ENCODE results near the gene MCM6.
"Not testable (repeated sequence)": the region's sequence is repeated elsewhere in the genome, so short reads cannot be mapped to it uniquely, and the experiment has no call there.

Gene MCM6

DNA sequence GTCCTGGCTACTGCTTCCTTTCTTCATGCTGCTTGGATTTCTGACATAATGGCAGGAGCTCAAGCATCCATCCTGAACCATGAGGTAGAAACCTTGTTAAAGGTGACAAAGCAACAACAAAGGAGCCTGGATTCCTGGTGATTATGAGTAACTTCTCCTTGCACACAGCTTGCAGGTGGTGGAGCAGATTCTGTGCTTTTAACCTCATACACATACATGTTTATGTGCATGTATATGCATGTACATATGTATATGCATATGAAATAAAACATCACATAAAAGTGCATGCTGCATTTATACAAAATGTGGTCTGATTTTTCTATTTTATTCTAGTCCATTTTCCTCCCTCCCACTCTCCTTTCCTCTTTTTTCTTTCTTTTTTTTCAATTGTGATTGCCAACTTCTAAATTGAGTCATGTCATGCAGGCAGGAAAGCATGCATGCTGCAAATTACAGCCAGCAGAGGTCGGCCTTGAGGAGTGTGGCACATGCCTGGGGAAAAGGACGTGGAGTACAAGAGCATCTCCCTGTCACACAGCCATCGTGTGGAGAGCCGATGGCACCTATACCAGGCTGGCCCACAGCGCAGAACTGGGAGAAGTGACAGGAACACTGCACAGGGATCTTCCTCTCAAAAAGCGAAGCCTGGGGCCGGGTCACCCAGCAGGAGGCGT is 57.2 kb downstream of the MCM6 start:
- peak; percentile 47 for DNase-seq

DNA sequence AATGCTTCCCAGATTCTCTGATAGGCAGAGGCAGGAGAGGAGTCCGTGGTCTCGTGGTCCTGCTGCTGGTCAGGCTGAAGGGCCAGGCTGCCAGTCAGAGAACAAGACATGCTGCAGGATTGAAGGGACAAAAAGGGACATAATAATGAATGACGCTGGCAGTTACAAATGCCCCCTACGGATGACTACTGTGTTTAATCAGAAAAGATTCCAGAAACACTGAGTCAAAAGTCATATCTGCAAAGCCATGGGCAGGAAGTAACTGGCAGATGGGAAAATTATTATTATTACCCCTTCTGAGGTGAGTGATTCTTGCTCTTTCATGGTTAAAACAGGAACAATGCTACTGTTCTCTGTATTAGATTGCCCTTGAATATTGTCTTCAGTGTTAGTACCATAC is 58.3 kb downstream of the MCM6 start:
- no peak for DNase-seq

- no peak for DNase-seq
These were observed 58.8 kb downstream of the MCM6 start for GRCh38 chr2:135817466-135817865.

DNA sequence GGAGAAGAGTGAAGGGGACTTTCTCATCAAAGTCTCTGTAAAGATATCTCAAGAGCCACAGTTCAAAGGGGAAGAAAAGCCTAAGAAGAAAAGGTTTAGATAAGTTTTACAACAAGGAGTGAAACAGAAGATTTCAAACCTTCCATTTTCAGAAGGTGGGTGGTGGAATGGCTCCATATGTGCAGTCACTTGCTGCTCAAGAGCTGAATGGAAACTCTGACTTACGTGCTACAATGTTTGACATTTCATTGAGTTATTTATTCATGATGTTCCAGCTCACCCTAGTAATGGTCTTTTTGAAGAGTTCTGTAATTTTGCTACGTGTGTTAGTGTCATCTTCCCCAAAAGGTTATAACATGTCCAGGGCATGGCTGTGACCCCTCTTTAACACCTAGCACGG is 61.0 kb downstream of the MCM6 start:
- DNase-seq, result no peak

DNA sequence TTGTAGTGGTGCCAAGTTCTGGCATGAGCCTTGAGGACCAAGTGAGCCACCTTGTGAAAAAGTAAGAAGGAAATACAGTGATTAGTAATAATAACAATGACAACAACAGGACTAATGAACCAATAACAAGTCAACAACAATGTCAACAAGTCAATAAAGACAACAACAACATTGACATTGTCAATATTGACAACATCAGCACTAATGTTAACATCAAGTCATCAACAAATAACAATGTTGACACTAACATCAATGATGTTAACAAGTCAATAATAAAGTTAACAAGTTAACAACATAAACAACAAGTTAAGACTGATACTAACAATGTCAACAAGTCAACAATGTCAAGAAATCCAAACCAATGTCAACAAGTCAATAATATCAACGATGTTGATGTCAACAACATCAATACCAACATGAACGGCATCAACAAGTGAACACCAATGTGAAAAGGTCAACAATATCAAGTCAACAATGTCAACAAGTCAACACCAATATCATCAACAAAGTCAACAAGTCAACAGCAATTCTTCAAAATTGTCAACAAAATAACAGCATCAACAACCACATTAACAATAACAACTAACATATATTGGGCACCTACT is 63.2 kb downstream of the MCM6 start:
- no peak for DNase-seq

DNA sequence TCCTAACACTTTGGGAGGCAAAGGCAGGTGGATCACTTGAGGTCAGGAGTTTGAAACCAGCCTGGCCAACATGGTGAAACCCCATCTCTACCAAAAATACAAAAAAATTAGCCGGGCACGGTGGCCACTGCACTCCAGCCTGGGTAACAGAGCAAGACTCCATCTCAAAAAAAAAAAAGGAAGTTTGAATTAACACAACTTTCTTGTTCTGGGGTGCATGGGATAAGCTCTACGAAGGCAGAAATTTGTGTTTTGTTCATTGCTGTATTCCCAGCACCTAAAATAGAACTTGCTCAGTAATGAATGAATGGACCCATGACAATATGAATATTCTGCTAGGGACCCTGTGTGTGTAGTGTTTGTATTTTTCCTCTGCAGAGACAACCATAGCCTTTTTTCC is 68.4 kb downstream of the MCM6 start:
- DNase-seq, result not testable (repeated sequence)

GRCh38 chr2:135803278-135803677 is 73.0 kb downstream of the MCM6 start:
- DNase-seq, result no peak

- DNase-seq, result no peak
These were observed 73.9 kb downstream of the MCM6 start for GRCh38 chr2:135802350-135802749.

- DNase-seq, result no peak
These were observed 75.5 kb downstream of the MCM6 start for GRCh38 chr2:135800513-135801460.

GRCh38 chr2:135799738-135800137 is 76.5 kb downstream of the MCM6 start:
- DNase-seq, result no peak

GRCh38 chr2:135798762-135799161 is 77.5 kb downstream of the MCM6 start:
- DNase-seq, result no peak

DNA sequence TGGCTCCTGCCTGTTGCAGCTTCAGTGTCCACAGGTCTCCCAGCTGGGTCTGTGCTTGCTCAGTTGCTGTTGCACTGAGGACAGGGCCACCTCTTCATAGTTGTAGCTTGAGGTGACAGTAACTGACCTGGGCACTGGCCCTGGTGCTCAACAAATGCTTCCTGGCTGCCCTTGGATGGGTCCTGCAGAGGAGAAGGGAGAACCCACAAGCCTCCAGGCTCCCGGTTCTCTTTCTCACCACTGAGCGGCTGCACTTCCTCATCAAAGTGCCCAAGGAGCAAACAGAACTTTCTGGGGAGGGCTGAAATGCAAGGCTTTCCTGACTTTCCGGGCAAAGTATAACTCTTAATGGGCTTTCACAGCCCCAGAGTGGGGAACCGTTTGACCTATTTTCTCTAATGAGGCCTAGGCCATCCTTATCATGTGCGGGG is 78.0 kb downstream of the MCM6 start:
- no peak for DNase-seq

- DNase-seq, result peak; percentile 74
These were observed 78.6 kb downstream of the MCM6 start for GRCh38 chr2:135797497-135798274.

- no peak for DNase-seq
These were observed 79.6 kb downstream of the MCM6 start for GRCh38 chr2:135796606-135797005.

- not testable (repeated sequence) for DNase-seq
These were observed 80.6 kb downstream of the MCM6 start for GRCh38 chr2:135795641-135796040.

DNA sequence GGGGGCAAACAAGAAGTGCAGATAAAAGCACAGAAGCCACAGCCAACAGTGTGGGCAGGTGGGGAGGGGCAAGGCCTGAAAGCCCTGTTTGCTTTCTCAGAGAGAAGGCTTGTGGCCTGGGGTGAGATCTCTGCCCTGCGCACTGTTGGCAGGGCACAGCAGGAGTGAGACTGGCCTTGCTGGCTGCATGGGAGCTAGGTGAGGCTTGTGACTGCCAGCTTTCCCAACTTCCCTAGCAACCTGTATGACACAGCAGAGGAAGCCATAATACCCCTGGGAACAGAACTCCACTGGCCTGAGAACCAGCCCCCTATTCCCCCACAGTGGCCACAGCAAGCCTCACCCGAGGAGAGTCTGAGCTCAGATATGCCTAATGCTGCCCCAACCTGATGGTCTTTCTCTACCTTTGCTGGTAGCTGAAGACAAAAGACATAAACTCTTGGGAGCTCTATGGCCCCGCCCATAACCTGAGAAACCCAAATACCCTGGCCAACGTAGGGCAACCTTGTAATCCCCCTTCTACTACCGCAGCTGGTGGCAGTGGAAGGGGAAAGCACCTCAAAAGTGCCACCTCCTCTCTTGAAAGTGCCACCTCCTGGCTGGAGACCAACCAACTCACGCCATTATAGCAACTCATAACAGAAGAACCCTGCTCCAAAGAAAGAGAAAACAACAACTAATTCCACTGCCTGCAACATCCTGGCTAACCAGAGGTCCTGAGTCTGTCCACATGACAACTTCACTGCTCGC is 83.7 kb downstream of the MCM6 start:
- DNase-seq, result peak; percentile 1

DNA sequence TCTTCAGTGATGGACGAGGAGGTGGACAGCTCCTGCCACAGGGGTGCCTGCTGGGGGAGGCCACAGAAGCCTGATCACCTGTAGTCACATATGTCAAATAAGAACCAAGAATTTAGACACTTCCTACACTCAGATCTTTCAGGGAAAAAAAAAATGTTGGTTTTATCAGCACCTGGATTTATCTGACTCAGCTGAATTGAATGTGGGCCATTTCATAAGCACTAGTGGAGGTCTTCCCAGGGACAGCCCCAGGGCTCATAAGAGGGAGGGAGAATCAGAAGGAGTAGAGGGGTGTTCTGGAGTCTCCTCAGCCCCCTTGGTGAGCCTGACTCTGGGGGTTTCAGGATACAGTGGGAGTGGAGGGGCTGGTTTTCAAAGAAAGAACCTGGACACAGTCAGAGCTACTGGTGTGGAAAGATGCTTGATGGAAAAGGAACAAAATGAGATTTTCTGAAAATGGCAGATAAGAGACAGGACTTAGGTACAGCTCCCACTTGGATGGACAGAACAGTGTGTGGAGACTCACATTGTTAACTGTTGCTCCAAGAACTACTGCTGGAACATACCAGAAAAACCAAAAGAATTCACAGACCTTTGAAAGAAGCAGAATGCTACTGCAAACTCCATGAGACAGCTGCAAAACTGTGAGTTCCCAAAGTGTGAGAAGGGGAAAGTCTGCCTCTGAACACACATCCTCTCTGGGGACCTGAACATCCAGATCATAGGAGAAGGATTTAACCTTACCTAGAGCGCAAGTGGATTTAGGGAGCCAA is 84.6 kb downstream of the MCM6 start:
- no peak for DNase-seq

DNA sequence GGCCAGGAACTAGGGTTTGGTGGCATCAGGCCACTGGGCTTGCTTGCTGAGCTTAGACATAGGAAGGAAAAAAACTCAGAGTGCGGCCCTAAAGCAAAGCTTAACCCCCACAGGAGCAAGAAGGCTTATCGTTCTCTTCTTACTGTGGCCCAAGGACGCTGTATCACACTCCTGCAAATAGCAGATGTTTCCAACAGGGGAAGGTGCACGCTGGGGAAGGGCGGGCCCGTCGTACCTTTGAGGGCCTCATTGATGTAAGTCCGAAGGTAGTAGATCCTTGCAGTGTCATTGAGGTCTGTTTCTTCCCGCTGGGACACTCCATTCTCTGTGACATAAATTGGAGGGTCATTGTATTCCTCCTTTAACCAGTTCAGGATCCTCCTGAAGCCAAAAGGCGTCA is 85.8 kb downstream of the MCM6 start:
- DNase-seq, result no peak

Measured in NCI-H69 (cell line).